DOHH2 (cell line): Measurements from ENCODE around the gene RYR2.

Experiments
- H3F3A ChIP-seq: fragments of 200-600 bp; sonication (generic), shearing (Covaris generic); 2 replicates; pipeline ENCODE4 v1.6.0; 2016; ENCODE audit warnings: antibody characterized with exemption, mild to moderate bottlenecking; ENCODE audit not compliant: control insufficient read depth, insufficient read depth
- H3K27ac ChIP-seq: fragments of 200-600 bp; sonication (generic); 2 replicates; pipeline ENCODE4 v1.5.1; 2014; ENCODE audit warnings: low read depth, mild to moderate bottlenecking, low read length, moderate library complexity
- H3K27me3 ChIP-seq: fragments of 200-600 bp; sonication (generic); 2 replicates; pipeline ENCODE4 v1.6.1; 2014; ENCODE audit warnings: mild to moderate bottlenecking, low read length, mixed read lengths; ENCODE audit not compliant: control insufficient read depth
- H3K36me3 ChIP-seq: fragments of 200-600 bp; sonication (generic); 2 replicates; pipeline ENCODE4 v1.6.1; 2014; ENCODE audit warnings: mild to moderate bottlenecking, low read length, moderate library complexity, mixed read lengths; ENCODE audit not compliant: control insufficient read depth
- H3K4me1 ChIP-seq: fragments of 200-600 bp; sonication (generic); 2 replicates; pipeline ENCODE4 v1.6.1; 2014; ENCODE audit warnings: mild to moderate bottlenecking, low read length, mixed read lengths; ENCODE audit not compliant: control insufficient read depth
- H3K4me2 ChIP-seq: fragments of 200-600 bp; sonication (generic); 2 replicates; pipeline ENCODE4 v1.6.0; 2014; ENCODE audit warnings: mild to moderate bottlenecking, low read length, moderate library complexity
- H3K4me3 ChIP-seq: fragments of 200-600 bp; sonication (generic); 2 replicates; pipeline ENCODE4 v1.5.1; 2014; ENCODE audit warnings: mild to moderate bottlenecking, low read length, mixed read lengths
- H3K79me2 ChIP-seq: fragments of 200-600 bp; sonication (generic); 2 replicates; pipeline ENCODE4 v1.6.1; 2014; ENCODE audit warnings: mild to moderate bottlenecking, low read length, mixed read lengths; ENCODE audit not compliant: control insufficient read depth
- H3K9me2 ChIP-seq: fragments of 200-600 bp; sonication (generic); replicated peaks from 2 replicates; pipeline ENCODE4 v1.6.1; 2014; ENCODE audit warnings: mild to moderate bottlenecking, low read length, mixed read lengths; ENCODE audit not compliant: control insufficient read depth
- H3K9me3 ChIP-seq: fragments of 200-600 bp; sonication (generic); 2 replicates; pipeline ENCODE4 v1.6.1; 2014; ENCODE audit warnings: antibody characterized with exemption, low read length, mixed read lengths; ENCODE audit not compliant: control insufficient read depth, insufficient read depth
- H4K20me1 ChIP-seq: fragments of 200-600 bp; sonication (generic); 2 replicates; pipeline ENCODE4 v1.6.0; 2014; ENCODE audit warnings: low read depth, mild to moderate bottlenecking, antibody characterized with exemption, low read length, moderate library complexity; ENCODE audit not compliant: control insufficient read depth, insufficient read depth
- EZH2phosphoT487 ChIP-seq: fragments of 200-600 bp; sonication (generic); IDR thresholded peaks from 2 replicates; pipeline ENCODE4 v1.6.1; 2017; ENCODE audit warnings: borderline replicate concordance, mild to moderate bottlenecking, antibody characterized with exemption, low read length, moderate library complexity, mixed read lengths
- TF ChIP-seq, protein P1 (sequence below): fragments of 200-600 bp; sonication (generic); IDR thresholded peaks from one replicate; pipeline ENCODE4 v1.5.1; 2014; ENCODE audit warnings: antibody characterized with exemption, mild to moderate bottlenecking, low read depth, low read length; ENCODE audit not compliant: poor library complexity, severe bottlenecking

RYR2 gene

DNA sequence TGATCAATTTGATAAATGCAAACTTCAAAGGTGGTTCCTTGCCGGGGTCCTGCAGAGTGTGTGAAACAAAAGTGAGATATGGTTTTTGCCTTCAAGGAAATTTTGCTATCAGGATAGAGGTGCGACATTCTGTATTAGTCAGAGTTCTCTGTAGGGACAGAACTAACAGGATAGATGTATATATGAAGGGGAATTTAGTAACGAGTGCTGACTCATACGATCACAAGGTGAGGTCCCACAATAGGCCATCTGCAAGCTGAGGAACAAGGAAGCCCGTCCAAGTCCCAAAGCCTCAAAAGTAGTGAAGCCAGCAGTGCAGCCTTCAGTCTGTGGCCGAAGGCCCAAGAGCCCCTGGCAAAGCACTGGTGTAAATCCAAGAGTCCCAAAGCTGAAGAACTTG lies 157.0 kb downstream of the RYR2 start:
- no peaks in the 10 kb centered on the region for H3K9me3 ChIP-seq
- H3K36me3 ChIP-seq, result no peaks in the 10 kb centered on the region
- no peaks in the 10 kb centered on the region for H3F3A ChIP-seq
- no peak overlapping the region for H3K4me2 ChIP-seq
- H3K27me3 ChIP-seq, result no peaks in the 10 kb centered on the region
- H3K4me3 ChIP-seq, result no peak overlapping the region
- no peaks in the 10 kb centered on the region for H3K9me2 ChIP-seq
- H3K27ac ChIP-seq, result no peak overlapping the region
- no peaks in the 10 kb centered on the region for H4K20me1 ChIP-seq
- no peaks in the 10 kb centered on the region for H3K4me1 ChIP-seq
- H3K79me2 ChIP-seq, result no peaks in the 10 kb centered on the region
- TF ChIP-seq EZH2phosphoT487, result no peak
- TF ChIP-seq, protein P1, sequence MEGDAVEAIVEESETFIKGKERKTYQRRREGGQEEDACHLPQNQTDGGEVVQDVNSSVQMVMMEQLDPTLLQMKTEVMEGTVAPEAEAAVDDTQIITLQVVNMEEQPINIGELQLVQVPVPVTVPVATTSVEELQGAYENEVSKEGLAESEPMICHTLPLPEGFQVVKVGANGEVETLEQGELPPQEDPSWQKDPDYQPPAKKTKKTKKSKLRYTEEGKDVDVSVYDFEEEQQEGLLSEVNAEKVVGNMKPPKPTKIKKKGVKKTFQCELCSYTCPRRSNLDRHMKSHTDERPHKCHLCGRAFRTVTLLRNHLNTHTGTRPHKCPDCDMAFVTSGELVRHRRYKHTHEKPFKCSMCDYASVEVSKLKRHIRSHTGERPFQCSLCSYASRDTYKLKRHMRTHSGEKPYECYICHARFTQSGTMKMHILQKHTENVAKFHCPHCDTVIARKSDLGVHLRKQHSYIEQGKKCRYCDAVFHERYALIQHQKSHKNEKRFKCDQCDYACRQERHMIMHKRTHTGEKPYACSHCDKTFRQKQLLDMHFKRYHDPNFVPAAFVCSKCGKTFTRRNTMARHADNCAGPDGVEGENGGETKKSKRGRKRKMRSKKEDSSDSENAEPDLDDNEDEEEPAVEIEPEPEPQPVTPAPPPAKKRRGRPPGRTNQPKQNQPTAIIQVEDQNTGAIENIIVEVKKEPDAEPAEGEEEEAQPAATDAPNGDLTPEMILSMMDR, result no peak

DNA sequence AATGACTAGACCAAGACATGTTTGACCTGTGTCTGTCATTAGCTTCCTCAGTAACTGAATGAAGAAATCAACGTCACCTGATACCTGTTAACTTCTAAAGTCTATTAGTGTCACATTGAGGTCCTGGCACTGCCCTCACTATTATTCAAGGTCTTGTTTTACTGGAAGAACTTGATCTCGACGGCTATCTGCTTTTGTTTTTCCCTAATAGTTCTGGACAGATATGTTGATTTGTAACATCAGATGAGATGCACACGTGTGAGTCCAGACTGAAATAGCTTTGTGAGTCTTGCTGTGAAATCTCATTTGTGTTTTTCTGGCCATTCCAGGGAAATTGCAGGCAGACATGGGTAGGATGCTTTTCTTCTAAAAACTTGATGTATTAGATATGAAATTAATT lies 159.2 kb downstream of the RYR2 start:
- H3K4me1 ChIP-seq, result no peaks in the 10 kb centered on the region
- no peak overlapping the region for H3K4me2 ChIP-seq
- H3F3A ChIP-seq, result no peaks in the 10 kb centered on the region
- TF ChIP-seq EZH2phosphoT487, result no peak
- TF ChIP-seq, protein P1, result no peak
- H3K79me2 ChIP-seq, result no peaks in the 10 kb centered on the region
- H3K36me3 ChIP-seq, result no peaks in the 10 kb centered on the region
- H3K27me3 ChIP-seq, result no peaks in the 10 kb centered on the region
- no peaks in the 10 kb centered on the region for H4K20me1 ChIP-seq
- no peaks in the 10 kb centered on the region for H3K9me2 ChIP-seq
- no peak overlapping the region for H3K4me3 ChIP-seq
- no peaks in the 10 kb centered on the region for H3K9me3 ChIP-seq
- no peak overlapping the region for H3K27ac ChIP-seq

DNA sequence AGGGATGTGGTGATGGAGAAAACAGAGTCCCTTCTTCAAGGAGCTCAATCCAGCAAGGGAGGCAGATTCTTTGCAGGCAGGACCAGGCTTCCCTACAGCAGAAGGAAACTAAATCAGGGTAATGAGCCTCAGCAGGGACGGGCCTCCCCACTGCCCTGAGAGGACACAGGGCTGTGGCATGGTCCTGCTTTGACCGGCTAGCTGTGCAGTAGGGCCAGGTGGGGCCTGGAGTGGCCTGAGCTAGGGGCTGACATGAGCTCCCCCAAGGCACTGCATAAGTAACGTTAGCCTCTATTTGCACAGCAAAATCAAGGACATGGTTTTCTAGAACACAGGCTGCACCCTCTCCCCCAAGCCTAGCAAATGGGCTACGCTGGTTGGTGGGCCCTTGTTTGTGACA lies 162.9 kb downstream of the RYR2 start:
- TF ChIP-seq EZH2phosphoT487, result no peak
- TF ChIP-seq, protein P1, result no peak
- H4K20me1 ChIP-seq, result no peaks in the 10 kb centered on the region
- H3K79me2 ChIP-seq, result no peaks in the 10 kb centered on the region
- no peaks in the 10 kb centered on the region for H3K27me3 ChIP-seq
- H3K4me3 ChIP-seq, result no peak overlapping the region
- H3K27ac ChIP-seq, result no peak overlapping the region
- H3F3A ChIP-seq, result no peaks in the 10 kb centered on the region
- H3K9me3 ChIP-seq, result no peaks in the 10 kb centered on the region
- H3K4me2 ChIP-seq, result no peak overlapping the region
- no peaks in the 10 kb centered on the region for H3K4me1 ChIP-seq
- no peaks in the 10 kb centered on the region for H3K36me3 ChIP-seq
- H3K9me2 ChIP-seq, result no peaks in the 10 kb centered on the region
